ENCODE measurements around the gene ITPR2.
"Not testable (repeated sequence)": the region's sequence is repeated elsewhere in the genome, so short reads cannot be mapped to it uniquely, and the experiment has no call there.

DNA sequence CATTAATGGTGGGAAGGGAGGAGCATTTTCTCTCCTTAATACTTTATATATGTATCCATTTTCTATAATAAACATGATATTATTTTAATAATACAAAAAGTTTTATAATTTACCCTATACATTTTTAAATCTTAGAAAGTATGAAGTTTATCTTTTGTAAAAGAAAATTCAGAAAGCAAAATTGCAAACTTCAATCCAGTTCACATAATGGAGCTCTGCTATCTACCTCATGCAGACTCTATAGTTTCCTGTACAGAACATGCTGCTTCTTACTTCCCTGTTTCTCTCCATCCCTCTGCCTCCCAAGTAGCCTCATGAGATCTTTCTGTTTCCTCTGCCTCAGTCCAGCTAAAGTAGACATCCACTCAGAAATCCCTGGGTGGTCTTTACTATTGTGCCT is 402.4 kb downstream of the ITPR2 start:
- TF ChIP-seq, protein P1, sequence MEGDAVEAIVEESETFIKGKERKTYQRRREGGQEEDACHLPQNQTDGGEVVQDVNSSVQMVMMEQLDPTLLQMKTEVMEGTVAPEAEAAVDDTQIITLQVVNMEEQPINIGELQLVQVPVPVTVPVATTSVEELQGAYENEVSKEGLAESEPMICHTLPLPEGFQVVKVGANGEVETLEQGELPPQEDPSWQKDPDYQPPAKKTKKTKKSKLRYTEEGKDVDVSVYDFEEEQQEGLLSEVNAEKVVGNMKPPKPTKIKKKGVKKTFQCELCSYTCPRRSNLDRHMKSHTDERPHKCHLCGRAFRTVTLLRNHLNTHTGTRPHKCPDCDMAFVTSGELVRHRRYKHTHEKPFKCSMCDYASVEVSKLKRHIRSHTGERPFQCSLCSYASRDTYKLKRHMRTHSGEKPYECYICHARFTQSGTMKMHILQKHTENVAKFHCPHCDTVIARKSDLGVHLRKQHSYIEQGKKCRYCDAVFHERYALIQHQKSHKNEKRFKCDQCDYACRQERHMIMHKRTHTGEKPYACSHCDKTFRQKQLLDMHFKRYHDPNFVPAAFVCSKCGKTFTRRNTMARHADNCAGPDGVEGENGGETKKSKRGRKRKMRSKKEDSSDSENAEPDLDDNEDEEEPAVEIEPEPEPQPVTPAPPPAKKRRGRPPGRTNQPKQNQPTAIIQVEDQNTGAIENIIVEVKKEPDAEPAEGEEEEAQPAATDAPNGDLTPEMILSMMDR (IDR thresholded peaks at IDR 0.05): not testable (repeated sequence)
- not testable (repeated sequence) for TF ChIP-seq POLR2A (IDR thresholded peaks at IDR 0.05); POLR2AphosphoS5 (IDR thresholded peaks at IDR 0.05; ENCODE audit: insufficient read depth in 1 of 2, low read depth in 1 of 2)
